ENCODE measurements around the gene IGFBP1.

DNA sequence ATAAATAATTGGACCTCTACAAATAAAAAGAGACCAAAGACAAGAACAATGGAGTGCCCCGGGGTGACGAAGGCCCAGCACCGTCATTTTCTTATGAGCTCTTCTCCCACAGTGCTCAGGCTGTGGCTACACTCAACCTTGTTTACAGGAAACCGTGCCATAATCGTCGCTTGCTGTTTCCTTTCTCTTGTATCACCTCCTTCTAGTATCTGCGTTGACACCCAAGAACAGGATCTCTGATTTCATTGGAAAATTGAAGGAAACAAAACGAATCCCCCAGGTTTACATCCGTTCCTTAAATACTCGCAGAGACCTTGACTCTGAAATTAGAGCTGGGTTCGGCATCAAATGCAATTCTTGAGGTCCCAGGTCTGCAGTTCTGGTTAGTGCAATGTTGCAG lies 34.5 kb downstream of the IGFBP1 start:
- TF ChIP-seq EZH2 (IDR thresholded peaks at IDR 0.05; ENCODE audit: insufficient read depth, poor library complexity, severe bottlenecking) (no peak), EZH2phosphoT487 (IDR thresholded peaks at IDR 0.05; ENCODE audit: insufficient read depth, low read depth) (no peak)

Measured in GM23248 (cell line).